ENCODE data around the gene PRB4. TPM values are rescaled to one million over a fixed set of nuclear protein-coding genes. Genes with fewer than 3 reads are reported as not detected.

Gene PRB4
- total and polyA plus RNA-seq, 2 donors (not counting 1 experiment from before 2014, with no cell fraction given) = not detected

GRCh38 chr12:11264501-11264900 is 45.7 kb downstream of the PRB4 start:
- Histone ChIP-seq H3K27me3 (replicated peaks in 1 of 4; ENCODE audit: control extremely low read depth in 1 of 4, control insufficient read depth in 3 of 4, insufficient read depth in 4 of 4, low read length in 3 of 4) (no peaks in the 10 kb centered on the region), H3K9me3 (ENCODE audit: control extremely low read depth in 1 of 3, control insufficient read depth in 2 of 3, insufficient read depth in 1 of 3, low read length in 2 of 3) (peaks cover 0 to 5% (median 0%) of the 10 kb centered on the region in 3 donors), H3K4me2 (replicated peaks; ENCODE audit: low read depth, low read length, poor library complexity, severe bottlenecking) (no peak overlapping the region), H3K27ac (ENCODE audit: low read length in 2 of 2) (no peak overlapping the region), H3K36me3 (replicated peaks in 1 of 2; ENCODE audit: control extremely low read depth in 1 of 2, control insufficient read depth in 1 of 2, extremely low read depth in 1 of 2, insufficient read depth in 2 of 2, low read length in 1 of 2) (no peaks in the 10 kb centered on the region), H3K4me3 (ENCODE audit: control extremely low read depth in 1 of 5, extremely low read depth in 1 of 5, insufficient read depth in 1 of 5, low read depth in 2 of 5, low read length in 4 of 5) (no peak overlapping the region), H2AFZ (ENCODE audit: insufficient read depth, low read depth, low read length, poor library complexity, severe bottlenecking) (no peak overlapping the region), H3K4me1 (ENCODE audit: control insufficient read depth in 2 of 2, insufficient read depth in 2 of 2, low read length in 2 of 2) (no peaks in the 10 kb centered on the region), H3K79me2 (ENCODE audit: control insufficient read depth, insufficient read depth, low read length) (no peaks in the 10 kb centered on the region), H4K20me1 (ENCODE audit: control insufficient read depth, insufficient read depth, low read length, poor library complexity, severe bottlenecking) (no peaks in the 10 kb centered on the region), H3K9ac (ENCODE audit: low read length) (no peak overlapping the region)
- DNase-seq (no peak), ATAC-seq (ENCODE audit: low read depth) (no peak)
- POLR2A ChIA-PET = no interaction called here
- Mint-ChIP-seq H3K9me3 (ENCODE audit: insufficient read depth) (peaks cover 7% of the 10 kb centered on the region), H3K27me3 (no peaks in the 10 kb centered on the region), H3K4me3 (no peak overlapping the region), H3K27ac (no peak overlapping the region), H3K4me1 (no peaks in the 10 kb centered on the region)
- intact Hi-C loops (cut with micrococcal nuclease) = no loop called here
- CTCF ChIA-PET = no interaction called here
- 100% methylated on average over 1 of the region's 1 CpG for WGBS (ENCODE audit: insufficient coverage)
- TF ChIP-seq EZH2 (IDR thresholded peaks at IDR 0.05; ENCODE audit: borderline replicate concordance, insufficient read depth, low read depth, low read length, poor library complexity, severe bottlenecking) (no peak), CTCF (IDR thresholded peaks at IDR 0.05) (no peak)

Other genes with a start within 250 kb of the PRB4 start
- 2.1 and 2.6 TPM in 2 replicates for gene TAS2R46, start 248.1 kb downstream of the PRB4 start, total RNA-seq
- gene TAS2R46, start 248.1 kb downstream of the PRB4 start, polyA plus RNA-seq = 0.13 and 0.32 TPM in 2 replicates
- 4.8 and 5.0 TPM in 2 replicates for gene TAS2R43, start 218.1 kb downstream of the PRB4 start, total RNA-seq
- 0.17 TPM in 1 of 2 replicates, not detected in the other for gene TAS2R43, start 218.1 kb downstream of the PRB4 start, polyA plus RNA-seq
- 9.5 and 11.2 TPM in 2 replicates for gene TAS2R30, start 175.8 kb downstream of the PRB4 start, total RNA-seq
- gene TAS2R30, start 175.8 kb downstream of the PRB4 start, polyA plus RNA-seq = not detected in 2 replicates
- gene SMIM10L1, start 139.2 kb downstream of the PRB4 start, total RNA-seq = 9.6 and 10.1 TPM in 2 replicates
- 3.6 and 4.2 TPM in 2 replicates for gene SMIM10L1, start 139.2 kb downstream of the PRB4 start, polyA plus RNA-seq
- not detected in 2 replicates for gene TAS2R42, start 123.5 kb downstream of the PRB4 start, total RNA-seq
- gene TAS2R42, start 123.5 kb downstream of the PRB4 start, polyA plus RNA-seq = not detected in 2 replicates
- not detected in 2 replicates for gene PRB3, start 40.7 kb downstream of the PRB4 start, total RNA-seq
- not detected in 2 replicates for gene PRB3, start 40.7 kb downstream of the PRB4 start, polyA plus RNA-seq
- gene PRB2, start 85.1 kb upstream of the PRB4 start, total RNA-seq = not detected in 2 replicates
- not detected in 2 replicates for gene PRB2, start 85.1 kb upstream of the PRB4 start, polyA plus RNA-seq